SK-N-SH (cell line): ENCODE results near the gene BSG.

ENCODE experiments used
- CTCF ChIP-seq: fragments of 200-600 bp; sonication (generic); IDR thresholded peaks from 2 replicates; pipeline ENCODE4 v1.6.1; 2017; ENCODE audit warnings: antibody characterized with exemption, mild to moderate bottlenecking, moderate library complexity
- JUND ChIP-seq: IDR thresholded peaks from 2 replicates; pipeline ENCODE4 v1.4.0; 2012
- POLR2AphosphoS5 ChIP-seq: IDR thresholded peaks from 2 replicates; pipeline ENCODE4 v1.6.1; 2012; ENCODE audit warnings: low read depth, low read length

- TF ChIP-seq CTCF (no peak), JUND (no peak), POLR2AphosphoS5 (no peak)
These were observed 535 bp downstream of the BSG start for GRCh38 chr19:572743-573518.
